K562 (cell line): ENCODE results near the gene DENND10. TPM values are rescaled to one million over a fixed set of nuclear protein-coding genes. Genes with fewer than 3 reads are reported as not detected.

Source experiments
- ATAC-seq: fragments of 200-7000 bp; cut with Tn5 transposase; 3 replicates; pipeline ENCODE4 v1.9.1; 2020; ENCODE audit warnings: moderate library complexity
- BruUV-seq: library from RNA; stranded (reverse); fragments of 400-500 nt; replicated peaks from 2 replicates; lab custom pipeline; 2021; lab: Mats Ljungman, UMichigan
- CTCF ChIA-PET: fragments of 300-600 bp; formaldehyde crosslinking; extraction: SDS; loops from one replicate; lab custom pipeline; 2021; ENCODE audit warnings: low intra/inter-chr PET ratio; lab: Yijun Ruan, JAX
- POLR2A ChIA-PET: fragments of 300-600, 350-650 bp; sonication (Branson Sonifier 250); formaldehyde crosslinking; extraction: SDS; loops from one replicate; lab custom pipeline; 2021; ENCODE audit warnings: antibody characterized with exemption, inconsistent platforms; lab: Yijun Ruan, JAX
- DNase-seq, 4 experiments: peaks; one replicate each; pipeline versions ENCODE4 v3.0.0 to v3.0.0-alpha.2; 2011 to 2018; ENCODE audit warnings: low spot score in 3 of 4, mixed read lengths in 3 of 4; ENCODE audit errors: extremely low read depth in 1 of 4
- FAIRE-seq: peaks from 2 replicates; lab custom pipeline; 2011; peaks lifted over from hg19 to GRCh38; lab: Jason Lieb, UNC
- H2AFZ ChIP-seq: 2 replicates; pipeline ENCODE4 v1.6.0; 2011; ENCODE audit warnings: low read depth, low read length, control low read depth, inconsistent platforms
- H3K27ac ChIP-seq: fragments of 200-600 bp; 3 replicates; pipeline ENCODE4 v1.8.0; 2011; ENCODE audit warnings: low read depth, mild to moderate bottlenecking, control low read depth, inconsistent platforms, low read length, moderate library complexity, mixed read lengths; ENCODE audit errors: extremely low read depth
- H3K27me3 ChIP-seq, 2 experiments: fragments of 300-600 bp in 1 of 2; 2 replicates in 1 of 2; 3 replicates in 1 of 2; pipeline versions ENCODE4 v1.6.0 to v1.8.0; 2011; ENCODE audit warnings: inconsistent platforms in 2 of 2, low read length in 2 of 2, mild to moderate bottlenecking in 1 of 2, mixed read lengths in 1 of 2, moderate library complexity in 1 of 2; ENCODE audit not compliant: control insufficient read depth in 2 of 2, insufficient read depth in 2 of 2
- H3K36me3 ChIP-seq: fragments of 300-600 bp; 3 replicates; pipeline ENCODE4 v1.8.0; 2011; ENCODE audit warnings: mild to moderate bottlenecking, low read length, inconsistent platforms; ENCODE audit not compliant: control insufficient read depth, insufficient read depth
- H3K4me1 ChIP-seq, 2 experiments: fragments of 200-600 bp in 1 of 2; replicated peaks in 1 of 2; 2 replicates in 1 of 2; 3 replicates in 1 of 2; pipeline versions ENCODE4 v1.5.1 to v1.8.0; 2011; ENCODE audit warnings: inconsistent platforms in 2 of 2, low read length in 2 of 2, mild to moderate bottlenecking in 1 of 2, mixed read lengths in 1 of 2, moderate library complexity in 1 of 2; ENCODE audit not compliant: control insufficient read depth in 2 of 2, insufficient read depth in 2 of 2
- H3K4me2 ChIP-seq: 2 replicates; pipeline ENCODE4 v1.6.1; 2011; ENCODE audit warnings: low read length, control low read depth, inconsistent platforms, mixed read lengths; ENCODE audit not compliant: insufficient read depth
- H3K4me3 ChIP-seq: fragments of 200-600 bp; sonication (generic), shearing (Covaris generic); 2 replicates; pipeline ENCODE4 v1.5.1; 2016; ENCODE audit warnings: control low read depth, inconsistent platforms
- H3K79me2 ChIP-seq: fragments of 200-600 bp; 3 replicates; pipeline ENCODE4 v1.8.0; 2011; ENCODE audit warnings: low read length, inconsistent platforms; ENCODE audit not compliant: control insufficient read depth, insufficient read depth
- H3K9ac ChIP-seq, 2 experiments: 2 replicates each; pipeline versions ENCODE4 v1.6.0 to v1.6.1; 2011; ENCODE audit warnings: low read depth in 2 of 2, low read length in 2 of 2, control low read depth in 1 of 2, inconsistent platforms in 1 of 2, mild to moderate bottlenecking in 1 of 2, mixed read lengths in 1 of 2; ENCODE audit not compliant: insufficient read depth in 1 of 2
- H3K9me1 ChIP-seq: one replicate; pipeline ENCODE4 v1.6.0; 2011; ENCODE audit warnings: inconsistent platforms, mild to moderate bottlenecking, low read length, moderate library complexity; ENCODE audit not compliant: control insufficient read depth, insufficient read depth
- H3K9me3 ChIP-seq: replicated peaks from 2 replicates; pipeline ENCODE4 v1.5.1; 2011; ENCODE audit warnings: low read depth, low read length, inconsistent platforms; ENCODE audit not compliant: control insufficient read depth, insufficient read depth
- H4K20me1 ChIP-seq: replicated peaks from 2 replicates; pipeline ENCODE4 v1.6.1; 2011; ENCODE audit warnings: low read length, inconsistent platforms, mixed read lengths; ENCODE audit not compliant: control insufficient read depth, insufficient read depth
- CSDE1 ChIP-seq, 2 experiments: fragments of 450-650 bp; IDR thresholded peaks; 2 replicates each; pipeline ENCODE4 v1.6.1; 2016; ENCODE audit warnings: mild to moderate bottlenecking in 1 of 2
- EP300 ChIP-seq: IDR thresholded peaks from 2 replicates; pipeline ENCODE4 v1.6.1; 2012; ENCODE audit warnings: low read length, improper control_type of control experiment
- HNRNPUL1 ChIP-seq: fragments of 200-400 bp; formaldehyde crosslinking; IDR thresholded peaks from 2 replicates; pipeline ENCODE4 v1.6.1; 2017; ENCODE audit warnings: low read length
- KAT8 ChIP-seq: fragments of 450-650 bp; IDR thresholded peaks from 2 replicates; pipeline ENCODE4 v1.6.1; 2016; ENCODE audit warnings: low read depth, mild to moderate bottlenecking
- MXD1 ChIP-seq: fragments of 250-450 bp; sonication (Bioruptor Pico); IDR thresholded peaks from 2 replicates; pipeline ENCODE4 v1.8.0; 2021; ENCODE audit warnings: borderline replicate concordance, mild to moderate bottlenecking, moderate library complexity; ENCODE audit not compliant: poor library complexity, severe bottlenecking
- PTBP1 ChIP-seq: fragments of 200-400 bp; formaldehyde crosslinking; IDR thresholded peaks from 2 replicates; pipeline ENCODE4 v1.6.1; 2017; ENCODE audit warnings: low read depth, low read length
- SAFB ChIP-seq: fragments of 200-400 bp; formaldehyde crosslinking; IDR thresholded peaks from 2 replicates; pipeline ENCODE4 v1.6.1; 2017; ENCODE audit warnings: low read depth, low read length, borderline replicate concordance
- ZBTB5 ChIP-seq: fragments of 450-650 bp; IDR thresholded peaks from 2 replicates; pipeline ENCODE4 v1.6.1; 2017; ENCODE audit warnings: antibody characterized with exemption
- ZNF282 ChIP-seq: sonication (generic); formaldehyde crosslinking; IDR thresholded peaks from 2 replicates; pipeline ENCODE4 v1.8.1; 2023; ENCODE audit warnings: missing genetic modification reagents
- ZNF384 ChIP-seq: IDR thresholded peaks from 2 replicates; pipeline ENCODE4 v1.6.1; 2012; ENCODE audit warnings: low read depth, low read length, improper control_type of control experiment
- ZNF445 ChIP-seq: fragments of 250-450 bp; sonication (Bioruptor Pico); IDR thresholded peaks from 2 replicates; pipeline ENCODE4 v1.4.0; 2020; ENCODE audit warnings: low read depth, mild to moderate bottlenecking, moderate library complexity
- WGBS: fragments of 100-300 bp; shearing (Covaris generic); methylation state at CpG from one replicate; pipeline ENCODE4 v1.1.6; 2016; ENCODE audit warnings: low coverage, mixed read lengths; ENCODE audit not compliant: insufficient coverage; ENCODE audit errors: missing lambda C conversion rate; 5-methylcytosine and 5-hydroxymethylcytosine counted together
- in situ Hi-C: fragments of 300-500 bp; cut with MboI; formaldehyde crosslinking; loops from 4 replicates; pipeline ENCODE4 v1.15.0; 2018; ENCODE audit warnings: inconsistent platforms, mixed read lengths
- intact Hi-C: fragments of 100-400 bp; cut with micrococcal nuclease; formaldehyde crosslinking; loops from 2 replicates; pipeline ENCODE4 v1.14.2; 2022
- polyA plus RNA-seq, 8 experiments: library from polyadenylated mRNA; depleted of rRNA in 4 of 8; stranded (reverse) in 5 of 8; unstranded in 3 of 8; fragments of >200 nt; fragmentation: Nextera tagmentation in 2 of 8; fragmentation: Illumina TruSeq in 1 of 8; extraction: Ambion mirVana in 2 of 8; extraction: Trizol in 1 of 8; gene quantifications; 2 replicates each; pipeline versions ENCODE4 v1.2.1 to v1.2.3, GENCODE V29; 2011 to 2014; ENCODE audit warnings: inconsistent platforms in 1 of 8, missing spikeins in 1 of 8
- total RNA-seq, 7 experiments: library from RNA; depleted of rRNA in 6 of 7; stranded (reverse); fragments of >200 nt in 6 of 7; fragmentation: Illumina TruSeq in 2 of 7; extraction: Trizol in 2 of 7; gene quantifications; 2 replicates each; pipeline versions ENCODE4 v1.2.1 to v1.2.3, GENCODE V29; 2011 to 2021; ENCODE audit warnings: low replicate concordance in 1 of 7

DENND10 gene
- total and polyA plus RNA-seq, 9 of the 15 experiments (the other 6 are each of a cell fraction or from before 2014, with no cell fraction given), result 9.4 to 20.0 (median 12.5) TPM

- WGBS, result 93% methylated on average over 9 of the region's 10 CpGs
- ChIA-PET POLR2A (no interaction called here), CTCF (no interaction called here)
- Histone ChIP-seq H4K20me1 (no peaks in the 10 kb centered on the region), H3K9me3 (no peaks in the 10 kb centered on the region), H3K27ac (no peak overlapping the region), H3K27me3 (no peaks in the 10 kb centered on the region), H3K9ac (no peak overlapping the region), H3K36me3 (peaks cover 63% of the 10 kb centered on the region; the same call in 2 of the 3 replicates), H3K4me1 (no peaks in the 10 kb centered on the region), H3K4me3 (no peak overlapping the region), H2AFZ (no peak overlapping the region), H3K4me2 (no peak overlapping the region), H3K9me1 (no peaks in the 10 kb centered on the region), H3K79me2 (no peaks in the 10 kb centered on the region)
- in situ Hi-C loops (no loop called here), intact Hi-C loops (no loop called here)
- BruUV-seq, result no TSS peak
- DNase-seq (no peak), ATAC-seq (no peak), FAIRE-seq (no peak)
- TF ChIP-seq ZNF282 (CRISPR knock-in tag) (no peak), ZBTB5 (no peak), MXD1 (CRISPR knock-in tag) (no peak), CSDE1 (IDR thresholded peaks at IDR 0.05) (no peak), EP300 (no peak), PTBP1 (no peak), SAFB (no peak), HNRNPUL1 (no peak), ZNF445 (CRISPR knock-in tag) (no peak), KAT8 (no peak), ZNF384 (no peak)
Observed at GRCh38 chr10:119143657-119144056, 39.7 kb downstream of the DENND10 start.
